Naive thymus-derived CD4-positive, alpha-beta T cell (primary cell): ENCODE data around the gene CCDC71. TPM values are rescaled to one million over a fixed set of nuclear protein-coding genes. Genes with fewer than 3 reads are reported as not detected.

Source experiments
- ATAC-seq: fragments of 150-1000 bp; cut with Tn5 transposase; 2 replicates; pipeline ENCODE4 v1.10.0; 2021; ENCODE audit warnings: mild to moderate bottlenecking, moderate library complexity
- CTCF ChIA-PET: fragments of 350-600 bp; sonication (Branson Sonifier 250); formaldehyde crosslinking; loops from one replicate; lab custom pipeline; 2021; ENCODE audit warnings: antibody characterized with exemption; lab: Charles Lee
- POLR2A ChIA-PET: fragments of 350-600 bp; sonication (Branson Sonifier 250); formaldehyde crosslinking; loops from one replicate; lab custom pipeline; 2021; ENCODE audit warnings: antibody characterized with exemption, inconsistent platforms; lab: Charles Lee
- DNase-seq, 9 donors: peaks; one replicate each; pipeline versions ENCODE4 v3.0.0 to v3.0.0-alpha.2; 2020 to 2022; ENCODE audit warnings: mixed read lengths in 1 of 9
- H3K27ac ChIP-seq: one replicate; pipeline ENCODE4 v1.7.0; 2013; ENCODE audit warnings: mild to moderate bottlenecking, low read depth, low read length, moderate library complexity
- H3K27me3 ChIP-seq, 2 donors: one replicate each; pipeline ENCODE4 v1.7.0; 2013; ENCODE audit warnings: low read length in 2 of 2, mild to moderate bottlenecking in 2 of 2, moderate library complexity in 2 of 2; ENCODE audit not compliant: control insufficient read depth in 2 of 2, insufficient read depth in 2 of 2
- H3K36me3 ChIP-seq, 3 experiments: 1 replicate in 2 of 3; 2 replicates in 1 of 3; pipeline ENCODE4 v1.7.0; 2013; ENCODE audit warnings: low read length in 3 of 3, mild to moderate bottlenecking in 3 of 3, moderate library complexity in 1 of 3; ENCODE audit not compliant: insufficient read depth in 3 of 3, control insufficient read depth in 2 of 3
- H3K4me1 ChIP-seq, 2 donors: one replicate each; pipeline ENCODE4 v1.7.0; 2013; ENCODE audit warnings: low read length in 2 of 2, mild to moderate bottlenecking in 2 of 2, moderate library complexity in 1 of 2; ENCODE audit not compliant: control insufficient read depth in 2 of 2, insufficient read depth in 2 of 2
- H3K4me3 ChIP-seq: 2 replicates; pipeline ENCODE4 v1.7.0; 2013; ENCODE audit warnings: mild to moderate bottlenecking, low read length
- H3K9me3 ChIP-seq, 3 experiments: 1 replicate in 2 of 3; 2 replicates in 1 of 3; pipeline ENCODE4 v1.7.0; 2013; ENCODE audit warnings: low read length in 3 of 3; ENCODE audit not compliant: control insufficient read depth in 2 of 3
- H3K27ac Mint-ChIP-seq, 9 donors: one replicate each; pipeline ENCODE4 v1.8.0; 2020 to 2022; ENCODE audit warnings: mixed read lengths in 9 of 9, mild to moderate bottlenecking in 8 of 9, moderate library complexity in 5 of 9, inconsistent platforms in 2 of 9
- H3K27me3 Mint-ChIP-seq, 5 donors: one replicate each; pipeline ENCODE4 v1.8.0; 2021 to 2022; ENCODE audit warnings: mixed read lengths in 5 of 5, mild to moderate bottlenecking in 1 of 5
- H3K36me3 Mint-ChIP-seq, 5 donors: one replicate each; pipeline ENCODE4 v1.8.0; 2020 to 2022; ENCODE audit warnings: mixed read lengths in 5 of 5, mild to moderate bottlenecking in 3 of 5, inconsistent platforms in 1 of 5
- H3K4me1 Mint-ChIP-seq, 7 donors: one replicate each; pipeline ENCODE4 v1.8.0; 2020 to 2022; ENCODE audit warnings: mixed read lengths in 7 of 7, mild to moderate bottlenecking in 3 of 7, inconsistent platforms in 1 of 7
- H3K4me3 Mint-ChIP-seq, 10 donors: one replicate each; pipeline ENCODE4 v1.8.0; 2020 to 2022; ENCODE audit warnings: mild to moderate bottlenecking in 10 of 10, mixed read lengths in 10 of 10, moderate library complexity in 6 of 10, inconsistent platforms in 2 of 10
- H3K9me3 Mint-ChIP-seq, 11 donors: one replicate each; pipeline ENCODE4 v1.8.0; 2020 to 2022; ENCODE audit warnings: mixed read lengths in 11 of 11, mild to moderate bottlenecking in 4 of 11, inconsistent platforms in 1 of 11, moderate library complexity in 1 of 11
- intact Hi-C, 2 donors: fragments of 100-400 bp; cut with micrococcal nuclease; formaldehyde crosslinking; loops; one replicate each; pipeline ENCODE4 v1.15.1; 2023
- polyA plus RNA-seq, 2 donors: library from polyadenylated mRNA; unstranded; fragments of 300-500 nt; fragmentation: Illumina TruSeq; gene quantifications; one replicate each; pipeline ENCODE4 v1.2.3, GENCODE V29; 2021
- total RNA-seq, 6 experiments: library from RNA in 5 of 6; stranded (reverse) in 5 of 6; gene quantifications; 1 replicate in 5 of 6; 2 replicates in 1 of 6; pipeline ENCODE4 v1.2.3 and lab custom pipeline; 2021 to 2026

Gene CCDC71
- total and polyA plus RNA-seq, 7 experiments from 2014 or later = 2.0 to 39.5 (median 19.4) TPM

- Histone ChIP-seq H3K27ac (peak overlapping the region; percentile 92), H3K4me1 (peaks cover 17 to 27% of the 10 kb centered on the region in 2 donors), H3K27me3 (no peaks in the 10 kb centered on the region), H3K36me3 (peaks cover 10 to 28% (median 12%) of the 10 kb centered on the region in 3 experiments), H3K9me3 (no peaks in the 10 kb centered on the region), H3K4me3 (no peak overlapping the region)
- Mint-ChIP-seq H3K27ac (peak overlapping the region; percentile 83 to 96 (median 91)), H3K27me3 (no peaks in the 10 kb centered on the region), H3K36me3 (peaks cover 0 to 7% (median 3%) of the 10 kb centered on the region in 5 donors), H3K4me3 (peak overlapping the region; percentile 35 to 97 (median 85)), H3K4me1 (peaks cover 0 to 31% (median 21%) of the 10 kb centered on the region in 7 donors), H3K9me3 (no peaks in the 10 kb centered on the region)
- intact Hi-C loops = loop anchor here in 1 of 2 donors (5.0 kb wide), 1 partner anchor 405 kb away; the partner anchor contains the start of gene IP6K2
- CTCF ChIA-PET = interaction anchor here (0.7 to 2.6 kb wide), 3 partner anchors 28 to 682 kb away, joined by 3 to 8 read pairs (median 6); partner anchors contain the start of gene QRICH1
- ATAC-seq (no peak), DNase-seq (no peak)
- POLR2A ChIA-PET = interaction anchor here (1.2 to 7.8 kb wide), 7 partner anchors 10 to 218 kb away, joined by 3 to 84 read pairs (median 16); partner anchors contain the start of genes LAMB2, NDUFAF3, QARS1 and QRICH1
Measured at GRCh38 chr3:49122022-49122421, 44.1 kb downstream of the CCDC71 start.

- no peaks in the 10 kb centered on the region for H3K27me3 ChIP-seq
- H3K4me3 Mint-ChIP-seq = peak overlapping the region; percentile 80 to 97 (median 88)
- H3K36me3 ChIP-seq = peaks cover 12 to 36% (median 18%) of the 10 kb centered on the region in 3 experiments
- H3K36me3 Mint-ChIP-seq = peaks cover 0 to 9% (median 7%) of the 10 kb centered on the region in 5 donors
- ChIA-PET CTCF (interaction anchor here (0.5 to 2.6 kb wide), 5 partner anchors 9 to 136 kb away, joined by 3 to 8 read pairs (median 6); partner anchors contain the start of gene QRICH1), POLR2A (interaction anchor here (0.6 to 7.8 kb wide), 25 partner anchors 9 to 819 kb away, joined by 3 to 84 read pairs (median 4); partner anchors contain the start of genes ARIH2, CCDC71, DAG1 and IMPDH2)
- intact Hi-C loops = loop anchor here (2.0 to 5.0 kb wide), 3 partner anchors 38 to 404 kb away; partner anchors contain the start of genes CCDC71 (in 1 of the 2) and IP6K2 (in 1 of the 2)
- no peaks in the 10 kb centered on the region for H3K27me3 Mint-ChIP-seq
- peak overlapping the region; percentile 70 for H3K4me3 ChIP-seq
- H3K4me1 ChIP-seq = peaks cover 17 to 27% of the 10 kb centered on the region in 2 donors
- no peaks in the 10 kb centered on the region for H3K9me3 ChIP-seq
- ATAC-seq (no peak), DNase-seq (peak in 1 of 9 donors; percentile 20)
- peak overlapping the region; percentile 83 to 96 (median 91) for H3K27ac Mint-ChIP-seq
- H3K27ac ChIP-seq = peak overlapping the region; percentile 92
- peaks cover 0 to 31% (median 24%) of the 10 kb centered on the region in 7 donors for H3K4me1 Mint-ChIP-seq
- H3K9me3 Mint-ChIP-seq = no peaks in the 10 kb centered on the region
Measured at GRCh38 chr3:49121132-49121736, 44.9 kb downstream of the CCDC71 start.

DNA sequence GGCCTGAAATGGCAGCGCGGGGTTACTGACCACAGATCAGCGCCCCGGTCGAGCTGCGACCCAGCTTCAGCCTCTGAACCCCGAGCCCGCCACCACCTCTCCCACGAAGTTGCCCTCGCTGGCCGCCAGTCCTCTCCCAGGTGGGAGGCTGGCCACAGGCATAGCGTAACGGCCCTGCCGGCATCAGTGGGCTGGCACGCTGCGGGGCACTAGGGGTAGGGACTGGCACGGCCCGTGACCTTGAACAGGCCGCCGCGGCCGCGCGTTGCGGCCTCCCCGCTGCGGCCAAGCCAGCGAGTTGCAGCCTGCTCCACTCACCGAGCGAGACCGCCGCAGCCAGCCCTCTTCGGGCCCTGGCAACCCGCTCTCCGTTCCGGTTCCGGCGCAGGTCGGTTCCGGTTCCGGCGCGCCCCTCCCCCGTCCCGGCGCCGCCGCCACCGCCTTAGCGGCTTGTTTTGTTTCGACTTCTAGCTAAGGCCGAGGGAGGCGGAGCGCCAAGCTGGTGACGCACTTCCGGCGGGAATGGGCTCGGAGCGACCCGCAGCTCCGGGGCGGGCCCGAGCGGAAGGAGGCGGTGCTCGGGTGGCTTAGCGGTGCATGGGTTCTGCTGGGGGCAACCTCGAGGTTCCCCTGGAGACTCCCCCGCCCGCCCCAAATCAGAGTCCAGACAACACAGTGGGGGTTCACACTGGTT lies 45.5 kb downstream of the CCDC71 start, which contains the start of gene USP19:
USP19 (minus strand) TSS at position 386 of the 694 bp plus-strand sequence. CDS start 1,678 bp downstream, outside the sequence.
- Histone ChIP-seq H3K4me3 (peak within 1 kb of the TSS; percentile 70), H3K36me3 (peaks cover 18 to 42% (median 22%) of the 10 kb centered on the region in 3 experiments), H3K4me1 (peaks cover 17 to 27% of the 10 kb centered on the region in 2 donors), H3K27ac (peak within 1 kb of the TSS; percentile 92), H3K27me3 (no peaks in the 10 kb centered on the region), H3K9me3 (no peaks in the 10 kb centered on the region)
- ATAC-seq (peak; percentile 96), DNase-seq (peak; percentile 92 to 96 (median 95))
- POLR2A ChIA-PET = interaction anchor here (0.5 to 7.8 kb wide), 26 partner anchors 8 to 820 kb away, joined by 3 to 84 read pairs (median 4); partner anchors contain the start of genes ARIH2, CCDC71, DAG1 and IMPDH2
- H3K36me3 Mint-ChIP-seq = peaks cover 0 to 15% (median 7%) of the 10 kb centered on the region in 5 donors
- H3K4me3 Mint-ChIP-seq = peak within 1 kb of the TSS; percentile 80 to 97 (median 88)
- H3K9me3 Mint-ChIP-seq = no peaks in the 10 kb centered on the region
- H3K4me1 Mint-ChIP-seq = peaks cover 0 to 31% (median 25%) of the 10 kb centered on the region in 7 donors
- no peaks in the 10 kb centered on the region for H3K27me3 Mint-ChIP-seq
- H3K27ac Mint-ChIP-seq = peak within 1 kb of the TSS; percentile 83 to 96 (median 94)
- intact Hi-C loops = loop anchor here (1.0 to 5.0 kb wide), 12 partner anchors 16 to 554 kb away; partner anchors contain the start of genes CCDC71 (in 2 of the 2), KLHDC8B (in 2 of the 2), QARS1 (in 2 of the 2) and QRICH1 (in 2 of the 2)
- CTCF ChIA-PET = interaction anchor here (1.1 to 2.6 kb wide), 4 partner anchors 27 to 135 kb away, joined by 4 to 8 read pairs (median 6); partner anchors contain the start of gene QRICH1

DNA sequence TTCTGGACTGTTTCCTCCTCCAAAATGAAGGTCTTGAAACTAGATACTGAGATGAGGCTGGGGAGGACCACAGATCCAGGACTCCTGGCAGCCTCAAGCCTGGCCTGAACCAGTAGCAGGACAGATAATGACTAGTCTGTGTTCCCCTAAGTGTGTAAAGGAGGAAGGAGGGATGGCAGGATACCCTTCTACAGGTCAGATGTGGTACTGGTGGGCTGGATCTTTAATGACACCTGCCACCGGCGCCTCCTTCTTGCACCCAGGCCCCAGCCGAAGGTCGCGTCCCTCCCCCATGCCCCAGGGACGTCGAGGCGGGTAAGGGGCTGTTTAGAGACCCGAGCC lies 46.1 kb downstream of the CCDC71 start:
- CTCF ChIA-PET = interaction anchor here (1.2 to 2.6 kb wide), 2 partner anchors 37 to 135 kb away, joined by 6 read pairs; no protein-coding TSS in a partner anchor
- H3K4me3 Mint-ChIP-seq = peak overlapping the region; percentile 80 to 97 (median 88)
- Histone ChIP-seq H3K27me3 (no peaks in the 10 kb centered on the region), H3K4me1 (peaks cover 17 to 27% of the 10 kb centered on the region in 2 donors), H3K36me3 (peaks cover 23 to 48% (median 26%) of the 10 kb centered on the region in 3 experiments), H3K9me3 (no peaks in the 10 kb centered on the region), H3K4me3 (peak overlapping the region; percentile 70), H3K27ac (peak overlapping the region; percentile 92)
- no peaks in the 10 kb centered on the region for H3K27me3 Mint-ChIP-seq
- peak overlapping the region; percentile 79 to 96 (median 94) for H3K27ac Mint-ChIP-seq
- POLR2A ChIA-PET = interaction anchor here (0.6 to 7.8 kb wide), 14 partner anchors 13 to 484 kb away, joined by 3 to 84 read pairs (median 8); partner anchors contain the start of genes CCDC71, NDUFAF3, P4HTM and QARS1
- no peaks in the 10 kb centered on the region for H3K9me3 Mint-ChIP-seq
- peaks cover 0 to 20% (median 11%) of the 10 kb centered on the region in 5 donors for H3K36me3 Mint-ChIP-seq
- DNase-seq (peak in 3 of 9 donors; percentile 10 to 35 (median 21)), ATAC-seq (no peak)
- intact Hi-C loops = loop anchor here (1.0 to 5.0 kb wide), 12 partner anchors 16 to 554 kb away; partner anchors contain the start of genes CCDC71 (in 2 of the 2), KLHDC8B (in 2 of the 2), QARS1 (in 2 of the 2) and QRICH1 (in 2 of the 2)
- peaks cover 0 to 31% (median 25%) of the 10 kb centered on the region in 7 donors for H3K4me1 Mint-ChIP-seq

DNA sequence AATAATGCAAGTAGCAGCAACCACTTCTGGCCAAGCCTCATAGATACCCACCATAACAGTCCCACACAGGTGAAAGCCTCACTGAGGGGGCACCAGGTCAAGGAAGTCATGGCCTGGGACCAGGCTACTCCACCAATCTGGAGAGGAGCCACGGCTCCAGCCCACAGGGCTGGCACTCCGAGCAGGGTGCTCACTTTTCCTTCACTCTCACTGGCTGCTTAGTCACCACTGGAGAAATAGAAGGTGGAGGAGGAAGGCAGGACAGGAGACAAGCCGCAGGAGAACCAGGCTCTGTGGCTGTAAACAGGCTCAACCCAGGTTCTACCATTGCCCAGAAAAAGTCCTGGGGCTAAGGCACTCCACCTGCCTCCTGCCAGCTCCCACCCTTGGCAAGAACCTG lies 46.7 kb downstream of the CCDC71 start:
- Mint-ChIP-seq H3K27me3 (no peaks in the 10 kb centered on the region), H3K36me3 (peaks cover 0 to 23% (median 11%) of the 10 kb centered on the region in 5 donors), H3K9me3 (no peaks in the 10 kb centered on the region), H3K4me1 (peaks cover 0 to 31% (median 25%) of the 10 kb centered on the region in 7 donors), H3K4me3 (peak overlapping the region in 9 of 10 donors; percentile 80 to 97 (median 89)), H3K27ac (peak overlapping the region in 8 of 9 donors; percentile 79 to 96 (median 92))
- no peak for DNase-seq
- Histone ChIP-seq H3K4me1 (peaks cover 17 to 27% of the 10 kb centered on the region in 2 donors), H3K27me3 (no peaks in the 10 kb centered on the region), H3K9me3 (no peaks in the 10 kb centered on the region), H3K27ac (peak overlapping the region; percentile 92), H3K4me3 (peak overlapping the region; percentile 70), H3K36me3 (peaks cover 29 to 54% (median 31%) of the 10 kb centered on the region in 3 experiments)
- ChIA-PET CTCF (interaction anchor here (2.6 kb wide), 1 partner anchor 134 kb away, joined by 6 read pairs; no protein-coding TSS in a partner anchor), POLR2A (interaction anchor here (0.6 to 7.8 kb wide), 6 partner anchors 12 to 130 kb away, joined by 3 to 84 read pairs (median 19); partner anchors contain the start of genes P4HTM, QARS1 and QRICH1)
- intact Hi-C loops = no loop called here
- no peak for ATAC-seq
